Measurements from ENCODE around the gene ALDH1B1. TPM values are rescaled to one million over a fixed set of nuclear protein-coding genes. Genes with fewer than 3 reads are reported as not detected.

Gene ALDH1B1
- total RNA-seq, 1 donor from 2014 or later, result 9.3 TPM

- no peak for DNase-seq
Observed at GRCh38 chr9:38441347-38442085, 49.0 kb downstream of the ALDH1B1 start.

GRCh38 chr9:38442473-38443096 lies 50.1 kb downstream of the ALDH1B1 start:
- no peak for DNase-seq

DNA sequence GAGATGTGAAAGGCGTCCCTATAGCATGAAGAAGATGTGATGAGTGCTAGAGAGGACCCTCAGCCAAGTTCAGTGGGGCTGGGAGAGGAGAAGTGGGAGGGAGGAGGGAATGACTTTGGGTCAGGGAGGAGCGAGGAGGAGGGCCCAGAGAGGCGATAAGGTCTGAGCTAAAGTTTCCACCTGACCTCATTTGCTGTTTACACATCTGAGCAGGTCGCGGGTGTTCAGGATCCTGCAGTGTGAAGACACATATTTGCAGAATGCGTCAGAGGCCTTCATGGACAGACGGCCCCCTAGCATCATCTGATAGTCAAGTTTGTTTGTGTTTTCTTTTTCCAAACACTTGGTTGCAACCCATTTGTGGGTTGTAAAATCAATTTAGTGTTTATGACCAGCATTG lies 50.7 kb downstream of the ALDH1B1 start:
- DNase-seq, result no peak

- DNase-seq, result no peak
Observed at GRCh38 chr9:38443597-38443996, 51.1 kb downstream of the ALDH1B1 start.

DNA sequence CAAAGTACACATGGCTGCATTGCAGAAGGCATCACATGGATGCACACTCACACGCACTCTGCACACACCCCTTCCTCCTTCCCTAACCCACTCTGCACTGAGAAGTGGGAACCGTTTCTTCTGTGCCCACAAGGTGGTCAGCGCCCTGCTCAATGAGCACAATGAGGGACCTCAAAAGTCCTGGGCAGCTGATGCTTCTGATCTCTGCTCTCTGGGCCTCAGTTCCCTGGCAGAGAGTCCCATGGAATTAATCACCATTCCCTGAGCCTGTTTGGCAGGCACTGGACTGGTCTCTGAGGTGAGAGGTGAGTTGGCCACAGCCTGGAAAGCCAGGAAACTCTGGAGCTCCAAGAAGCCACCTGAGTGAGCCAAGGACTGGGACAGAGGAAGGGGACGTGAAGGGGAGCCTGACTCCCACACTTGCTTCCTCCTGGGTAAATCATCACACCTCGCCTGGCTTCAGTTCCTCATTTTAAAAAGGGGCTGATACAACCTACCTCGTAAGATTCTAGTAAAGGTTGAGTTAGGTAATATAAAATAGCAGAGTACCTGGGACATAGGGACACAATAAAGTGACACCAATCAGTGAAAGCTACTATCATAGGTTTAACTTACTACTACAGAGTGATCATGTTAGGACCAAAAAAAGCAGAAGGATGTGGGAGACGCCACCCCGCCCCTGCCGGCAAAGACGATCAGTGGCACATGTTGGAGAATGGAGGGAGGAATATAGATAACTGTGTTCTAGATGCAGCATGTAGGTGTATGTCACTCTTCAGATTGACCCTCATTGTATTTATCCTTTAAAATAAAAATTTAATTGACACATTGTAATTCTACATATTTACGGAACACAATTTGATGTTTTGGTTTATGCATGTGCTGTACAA lies 52.9 kb downstream of the ALDH1B1 start:
- DNase-seq, result no peak

- no peak for DNase-seq
Observed at GRCh38 chr9:38447703-38448102, 55.2 kb downstream of the ALDH1B1 start.

Other genes with a start within 250 kb of the ALDH1B1 start
- gene IGFBPL1, start 31.8 kb downstream of the ALDH1B1 start, total RNA-seq, result 0.79 TPM
- 2.8 TPM for gene ANKRD18A, start 227.9 kb downstream of the ALDH1B1 start, total RNA-seq